ENCODE data around the gene TCF4. TPM values are rescaled to one million over a fixed set of nuclear protein-coding genes. Genes with fewer than 3 reads are reported as not detected.

The TCF4 gene
- total RNA-seq, 4 donors from 2014 or later: 114 to 190 (median 132) TPM

- TF ChIP-seq POLR2A (IDR thresholded peaks at IDR 0.05) (no peak), CTCF (IDR thresholded peaks at IDR 0.05) (no peak)
- Histone ChIP-seq H3K9me3 (no peaks in the 10 kb centered on the region), H3K4me1 (peaks cover 9 to 16% of the 10 kb centered on the region in 2 donors), H3K27me3 (no peaks in the 10 kb centered on the region), H3K27ac (peak overlapping the region; percentile 86 to 94 (median 91)), H3K36me3 (no peaks in the 10 kb centered on the region), H3K4me3 (replicated peaks in 1 of 3) (peak overlapping the region in 1 of 3 donors; percentile 38)
- DNase-seq: no peak
- intact Hi-C loops (cut with DNase I): no loop called here
- 62 to 74% methylated on average over 10 of the region's 10 CpGs for WGBS, 2 donors
Observed at GRCh38 chr18:55323051-55323994, 264.7 kb downstream of the TCF4 start.

GRCh38 chr18:55322178-55322735 lies 265.7 kb downstream of the TCF4 start:
- no peaks in the 10 kb centered on the region for H3K9me3 ChIP-seq
- no peaks in the 10 kb centered on the region for H3K36me3 ChIP-seq
- TF ChIP-seq POLR2A (IDR thresholded peaks at IDR 0.05): peak in 1 of 2 donors; percentile 63
- no peak for TF ChIP-seq CTCF (IDR thresholded peaks at IDR 0.05)
- H3K27me3 ChIP-seq: no peaks in the 10 kb centered on the region
- peak; percentile 81 to 86 for DNase-seq
- peaks cover 9 to 16% of the 10 kb centered on the region in 2 donors for H3K4me1 ChIP-seq
- WGBS, 2 donors: 1% methylated on average over 21 to 30 of the region's 30 CpGs
- intact Hi-C loops (cut with DNase I): no loop called here
- peak overlapping the region in 2 of 3 donors; percentile 38 to 70 for H3K4me3 ChIP-seq (replicated peaks in 1 of 3)
- peak overlapping the region; percentile 86 to 94 (median 91) for H3K27ac ChIP-seq

- DNase-seq: peak; percentile 88 to 91
- intact Hi-C loops (cut with DNase I): no loop called here
- TF ChIP-seq POLR2A (IDR thresholded peaks at IDR 0.05) (peak in 1 of 2 donors; percentile 34), CTCF (IDR thresholded peaks at IDR 0.05) (no peak)
- Histone ChIP-seq H3K9me3 (no peaks in the 10 kb centered on the region), H3K36me3 (no peaks in the 10 kb centered on the region), H3K4me3 (replicated peaks in 1 of 3) (peak overlapping the region; percentile 22 to 70 (median 38)), H3K4me1 (peaks cover 9 to 21% of the 10 kb centered on the region in 2 donors), H3K27me3 (no peaks in the 10 kb centered on the region), H3K27ac (peak overlapping the region; percentile 86 to 94 (median 91))
- 1% methylated on average over 31 of the region's 31 CpGs for WGBS, 2 donors
Observed at GRCh38 chr18:55321265-55322177, 266.5 kb downstream of the TCF4 start.

GRCh38 chr18:55320424-55321264 lies 267.3 kb downstream of the TCF4 start:
- H3K4me1 ChIP-seq: peaks cover 9 to 22% of the 10 kb centered on the region in 2 donors
- WGBS, 2 donors: 41 to 55% methylated on average over 8 of the region's 8 CpGs
- H3K9me3 ChIP-seq: no peaks in the 10 kb centered on the region
- H3K27me3 ChIP-seq: no peaks in the 10 kb centered on the region
- peak overlapping the region in 2 of 3 donors; percentile 38 to 70 for H3K4me3 ChIP-seq (replicated peaks in 1 of 3)
- H3K36me3 ChIP-seq: no peaks in the 10 kb centered on the region
- H3K27ac ChIP-seq: peak overlapping the region; percentile 86 to 94 (median 91)
- intact Hi-C loops (cut with DNase I): no loop called here
- DNase-seq: no peak
- TF ChIP-seq POLR2A (IDR thresholded peaks at IDR 0.05): no peak
- TF ChIP-seq CTCF (IDR thresholded peaks at IDR 0.05): no peak
